Testis (tissue), 2 donors: ENCODE results near the gene SDHAF3.
"Not testable (repeated sequence)": the region's sequence is repeated elsewhere in the genome, so short reads cannot be mapped to it uniquely, and the experiment has no call there.

Experiments used
- CTCF ChIP-seq, 3 experiments: fragments of 450-650 bp in 2 of 3; fragments of 200-600 bp in 1 of 3; sonication (generic) in 1 of 3; IDR thresholded peaks; one replicate each; pipeline ENCODE4 v1.5.1; 2016 to 2019; ENCODE audit warnings: antibody characterized with exemption in 3 of 3, mild to moderate bottlenecking in 2 of 3, moderate library complexity in 1 of 3
- POLR2A ChIP-seq: fragments of 450-650 bp; IDR thresholded peaks from one replicate; pipeline ENCODE4 v1.6.1; 2017; ENCODE audit warnings: antibody characterized with exemption, mild to moderate bottlenecking, moderate library complexity

GRCh38 chr7:97159984-97160383 is 42.5 kb downstream of the SDHAF3 start:
- not testable (repeated sequence) for TF ChIP-seq CTCF (IDR thresholded peaks at IDR 0.05); POLR2A
